Measurements from ENCODE around the gene HEG1. TPM values are rescaled to one million over a fixed set of nuclear protein-coding genes. Genes with fewer than 3 reads are reported as not detected.

Gene HEG1
- total RNA-seq, 4 donors from 2014 or later: 13.9 to 30.8 (median 26.5) TPM

DNA sequence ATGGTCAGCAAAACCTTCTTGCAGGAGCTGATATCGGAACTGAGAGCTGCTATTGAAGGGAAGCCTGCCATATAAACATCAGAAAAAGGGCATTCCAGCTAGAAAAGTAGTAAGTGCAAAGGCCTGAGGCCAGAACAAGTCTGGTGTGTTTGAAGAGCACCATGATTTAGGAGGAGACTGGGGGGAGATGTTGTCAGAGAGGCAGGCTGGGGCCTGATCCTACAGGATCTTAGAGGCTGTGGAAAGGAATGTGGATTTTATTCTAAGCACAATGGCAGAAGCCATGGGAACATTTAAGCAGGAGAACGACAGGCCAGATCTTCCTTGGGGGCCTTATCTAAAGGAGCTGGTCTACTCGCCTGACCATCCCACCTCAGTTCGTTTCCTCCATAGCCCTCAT is 116.1 kb downstream of the HEG1 start:
- Histone ChIP-seq H3K27ac (no peak overlapping the region), H3K4me3 (no peak overlapping the region), H3K4me1 (no peaks in the 10 kb centered on the region), H3K9me3 (no peaks in the 10 kb centered on the region), H3K36me3 (no peaks in the 10 kb centered on the region), H3K27me3 (no peaks in the 10 kb centered on the region)
- TF ChIP-seq EP300 (IDR thresholded peaks at IDR 0.05) (no peak), POLR2A (IDR thresholded peaks at IDR 0.05) (no peak), POLR2AphosphoS5 (IDR thresholded peaks at IDR 0.05) (no peak)
- TF ChIP-seq, protein P1, sequence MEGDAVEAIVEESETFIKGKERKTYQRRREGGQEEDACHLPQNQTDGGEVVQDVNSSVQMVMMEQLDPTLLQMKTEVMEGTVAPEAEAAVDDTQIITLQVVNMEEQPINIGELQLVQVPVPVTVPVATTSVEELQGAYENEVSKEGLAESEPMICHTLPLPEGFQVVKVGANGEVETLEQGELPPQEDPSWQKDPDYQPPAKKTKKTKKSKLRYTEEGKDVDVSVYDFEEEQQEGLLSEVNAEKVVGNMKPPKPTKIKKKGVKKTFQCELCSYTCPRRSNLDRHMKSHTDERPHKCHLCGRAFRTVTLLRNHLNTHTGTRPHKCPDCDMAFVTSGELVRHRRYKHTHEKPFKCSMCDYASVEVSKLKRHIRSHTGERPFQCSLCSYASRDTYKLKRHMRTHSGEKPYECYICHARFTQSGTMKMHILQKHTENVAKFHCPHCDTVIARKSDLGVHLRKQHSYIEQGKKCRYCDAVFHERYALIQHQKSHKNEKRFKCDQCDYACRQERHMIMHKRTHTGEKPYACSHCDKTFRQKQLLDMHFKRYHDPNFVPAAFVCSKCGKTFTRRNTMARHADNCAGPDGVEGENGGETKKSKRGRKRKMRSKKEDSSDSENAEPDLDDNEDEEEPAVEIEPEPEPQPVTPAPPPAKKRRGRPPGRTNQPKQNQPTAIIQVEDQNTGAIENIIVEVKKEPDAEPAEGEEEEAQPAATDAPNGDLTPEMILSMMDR (IDR thresholded peaks at IDR 0.05): no peak
- no peak for DNase-seq (ENCODE audit: low spot score in 2 of 2)
- WGBS: 59% methylated on average over 4 of the region's 4 CpGs

DNA sequence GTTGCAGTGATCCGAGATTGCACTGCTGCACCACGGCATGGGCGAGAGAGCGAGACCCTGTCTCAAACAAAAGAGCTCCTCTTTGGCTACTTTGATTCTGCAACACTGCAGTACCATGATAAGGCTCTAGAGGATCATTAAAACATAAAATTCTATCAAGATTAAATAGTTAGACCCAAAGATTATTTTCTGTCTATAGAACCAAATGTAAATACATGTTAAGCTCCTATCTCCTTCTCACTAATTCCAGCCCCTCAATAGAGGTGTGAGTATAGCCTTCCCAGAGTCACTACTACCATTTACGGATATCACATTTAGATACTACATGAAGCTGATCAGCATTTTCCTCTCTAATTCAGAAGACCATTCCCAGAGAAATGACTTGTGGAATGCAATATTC is 116.9 kb downstream of the HEG1 start:
- no peak overlapping the region for H3K4me3 ChIP-seq
- no peak overlapping the region for H3K27ac ChIP-seq
- no peak for DNase-seq (ENCODE audit: low spot score in 2 of 2)
- H3K9me3 ChIP-seq: no peaks in the 10 kb centered on the region
- H3K4me1 ChIP-seq: no peaks in the 10 kb centered on the region
- no peaks in the 10 kb centered on the region for H3K27me3 ChIP-seq
- TF ChIP-seq, protein P1 (IDR thresholded peaks at IDR 0.05): no peak
- TF ChIP-seq POLR2A (IDR thresholded peaks at IDR 0.05) (no peak), POLR2AphosphoS5 (IDR thresholded peaks at IDR 0.05) (no peak), EP300 (IDR thresholded peaks at IDR 0.05) (no peak)
- no peaks in the 10 kb centered on the region for H3K36me3 ChIP-seq
- 92% methylated on average over 5 of the region's 5 CpGs for WGBS

DNA sequence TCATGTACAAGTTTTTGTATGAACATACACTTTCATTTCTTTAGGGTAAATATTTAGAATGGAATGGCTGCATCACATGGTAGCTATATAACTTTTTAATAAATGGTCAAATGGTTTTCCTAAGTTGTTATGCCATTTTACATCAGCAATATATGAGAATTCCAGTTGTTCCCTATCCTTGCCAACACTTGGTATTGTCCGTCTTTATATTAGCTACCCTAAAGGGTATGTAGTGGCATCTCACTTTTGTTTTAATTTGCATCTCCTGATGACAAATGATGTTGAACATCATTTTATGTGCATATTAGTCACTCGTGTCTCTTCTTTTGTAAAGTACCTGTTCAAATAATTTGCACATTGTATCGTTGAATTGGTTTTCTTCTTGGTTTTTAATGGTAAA is 118.7 kb downstream of the HEG1 start:
- WGBS: 90% methylated on average over 3 of the region's 3 CpGs
- DNase-seq (ENCODE audit: low spot score in 2 of 2): no peak
- no peak overlapping the region for H3K4me3 ChIP-seq
- H3K9me3 ChIP-seq: no peaks in the 10 kb centered on the region
- no peaks in the 10 kb centered on the region for H3K27me3 ChIP-seq
- no peak overlapping the region for H3K27ac ChIP-seq
- TF ChIP-seq POLR2AphosphoS5 (IDR thresholded peaks at IDR 0.05) (no peak), EP300 (IDR thresholded peaks at IDR 0.05) (no peak), POLR2A (IDR thresholded peaks at IDR 0.05) (no peak)
- TF ChIP-seq, protein P1 (IDR thresholded peaks at IDR 0.05): no peak
- no peaks in the 10 kb centered on the region for H3K4me1 ChIP-seq
- H3K36me3 ChIP-seq: no peaks in the 10 kb centered on the region

DNA sequence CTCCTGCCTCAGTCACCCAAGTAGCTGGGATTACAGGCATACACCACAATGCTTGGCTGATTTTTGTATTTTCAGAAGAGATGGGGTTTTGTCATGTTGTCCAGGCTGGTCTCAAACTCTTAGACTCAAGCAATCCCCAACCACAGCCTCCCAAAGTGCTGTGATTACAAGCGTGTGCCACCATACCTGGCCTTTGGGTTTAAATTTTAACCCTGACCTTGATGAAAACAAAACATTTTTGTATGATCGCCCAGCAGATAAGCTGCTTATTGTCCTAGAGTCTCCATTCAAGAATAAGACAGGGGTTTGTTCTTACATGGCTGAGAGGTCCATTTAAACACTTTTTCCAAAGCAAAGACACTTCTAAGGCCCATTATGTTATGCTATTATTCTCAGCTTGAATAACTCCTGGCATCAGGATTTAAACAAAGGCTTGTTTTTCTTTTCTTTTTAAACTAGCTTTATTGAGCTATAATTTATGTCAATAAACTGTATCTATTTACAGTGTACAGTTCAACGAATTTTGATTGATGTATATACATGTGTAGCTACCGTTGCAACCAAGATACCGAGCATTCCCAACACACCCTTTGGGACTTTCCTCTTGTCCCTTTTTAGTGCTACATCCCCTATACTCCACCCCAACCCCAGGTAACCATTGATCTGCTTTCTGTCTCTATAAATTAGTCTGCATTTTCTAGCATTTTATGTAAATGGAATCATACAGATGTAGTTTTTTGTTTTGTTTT is 119.8 kb downstream of the HEG1 start:
- no peaks in the 10 kb centered on the region for H3K9me3 ChIP-seq
- no peak for TF ChIP-seq POLR2AphosphoS5 (IDR thresholded peaks at IDR 0.05)
- TF ChIP-seq, protein P1 (IDR thresholded peaks at IDR 0.05): no peak
- no peak for TF ChIP-seq EP300 (IDR thresholded peaks at IDR 0.05)
- TF ChIP-seq POLR2A (IDR thresholded peaks at IDR 0.05): no peak
- H3K4me3 ChIP-seq: no peak overlapping the region
- no peak for DNase-seq (ENCODE audit: low spot score in 2 of 2)
- no peaks in the 10 kb centered on the region for H3K36me3 ChIP-seq
- no peaks in the 10 kb centered on the region for H3K27me3 ChIP-seq
- no peak overlapping the region for H3K27ac ChIP-seq
- WGBS: 71% methylated on average over 5 of the region's 5 CpGs
- H3K4me1 ChIP-seq: no peaks in the 10 kb centered on the region

DNA sequence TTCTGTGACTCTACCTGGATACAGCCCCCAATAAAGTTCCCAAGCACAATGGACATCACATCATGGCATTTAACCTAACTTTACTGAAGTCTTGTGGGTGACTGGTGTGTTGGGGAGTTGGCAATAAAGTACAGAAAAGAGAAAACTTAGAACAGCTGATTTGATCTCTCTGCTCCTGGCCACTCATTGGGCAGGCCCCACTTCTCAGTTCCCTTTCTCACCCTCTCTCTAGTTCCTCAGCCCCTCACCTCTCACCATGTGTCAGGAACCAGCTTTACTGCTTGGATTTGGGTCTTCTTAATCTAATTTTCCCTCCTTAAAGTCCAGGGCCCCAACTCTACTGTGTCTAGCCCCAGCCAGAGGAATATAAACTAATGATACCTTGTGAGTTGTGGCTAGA is 120.5 kb downstream of the HEG1 start:
- no peak overlapping the region for H3K27ac ChIP-seq
- TF ChIP-seq, protein P1 (IDR thresholded peaks at IDR 0.05): no peak
- TF ChIP-seq EP300 (IDR thresholded peaks at IDR 0.05) (no peak), POLR2A (IDR thresholded peaks at IDR 0.05) (no peak)
- no peaks in the 10 kb centered on the region for H3K9me3 ChIP-seq
- no peaks in the 10 kb centered on the region for H3K4me1 ChIP-seq
- no peak overlapping the region for H3K4me3 ChIP-seq
- no peak for DNase-seq (ENCODE audit: low spot score in 2 of 2)
- no peaks in the 10 kb centered on the region for H3K27me3 ChIP-seq
- H3K36me3 ChIP-seq: no peaks in the 10 kb centered on the region
